ENCODE measurements around the gene RPL7A. TPM values are rescaled to one million over a fixed set of nuclear protein-coding genes. Genes with fewer than 3 reads are reported as not detected.
"Not testable (repeated sequence)": the region's sequence is repeated elsewhere in the genome, so short reads cannot be mapped to it uniquely, and the experiment has no call there.

The RPL7A gene
- polyA plus RNA-seq (2013, experiment 1 of 2) = 2,022 TPM
- polyA plus RNA-seq (2013, experiment 2 of 2) = 2,280 TPM

GRCh38 chr9:133347985-133348717, at the start of gene RPL7A, which contains the start of gene MED22:
TSS of gene RPL7A (plus strand) at chr9:133348218. CDS start at chr9:133348244, 26 bp downstream.
TSS of gene MED22 (minus strand) at chr9:133348131. CDS start at chr9:133346662, 1,469 bp downstream.
- peak within 1 kb of the TSS; percentile 100 for H3K9ac ChIP-seq (ENCODE audit: low read depth, low read length)
- H3K36me3 ChIP-seq (ENCODE audit: insufficient read depth, low read length) = peaks cover 79% of the 10 kb centered on the region
- H3K27ac ChIP-seq (ENCODE audit: low read depth, low read length) = peak within 1 kb of the TSS; percentile 97
- no peaks in the 10 kb centered on the region for H3K9me3 ChIP-seq (ENCODE audit: insufficient read depth, low read depth, low read length)
- H3K4me1 ChIP-seq (ENCODE audit: insufficient read depth, low read length) = peaks cover 7% of the 10 kb centered on the region
- peak within 1 kb of the TSS; percentile 89 for H3K4me3 ChIP-seq (ENCODE audit: low read length)
- H3K27me3 ChIP-seq (ENCODE audit: insufficient read depth, low read length) = no peaks in the 10 kb centered on the region
- WGBS = under 1% methylated on average over 64 of the region's 64 CpGs

DNA sequence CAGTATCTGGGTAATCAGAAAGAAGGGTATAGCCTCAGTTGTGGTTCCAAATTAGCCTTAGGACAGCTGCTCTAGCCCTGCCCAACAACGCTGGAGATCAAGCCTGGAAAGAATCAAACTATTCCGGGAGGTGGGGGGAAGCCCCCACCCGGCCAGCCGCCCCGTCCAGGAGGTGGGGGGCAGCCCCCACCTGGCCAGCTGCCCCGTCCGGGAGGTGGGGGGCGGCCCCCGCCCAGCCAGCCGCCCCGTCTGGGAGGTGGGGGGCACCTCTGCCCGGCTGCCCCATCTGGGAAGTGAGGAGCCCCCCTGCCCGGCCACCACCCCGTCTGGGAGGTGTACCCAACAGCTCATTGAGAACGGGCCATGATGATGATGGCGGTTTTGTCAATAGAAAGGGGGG, 48.0 kb upstream of the RPL7A start:
- not testable (repeated sequence) for H3K9ac ChIP-seq (ENCODE audit: low read depth, low read length)
- 84% methylated on average over 16 of the region's 16 CpGs for WGBS

DNA sequence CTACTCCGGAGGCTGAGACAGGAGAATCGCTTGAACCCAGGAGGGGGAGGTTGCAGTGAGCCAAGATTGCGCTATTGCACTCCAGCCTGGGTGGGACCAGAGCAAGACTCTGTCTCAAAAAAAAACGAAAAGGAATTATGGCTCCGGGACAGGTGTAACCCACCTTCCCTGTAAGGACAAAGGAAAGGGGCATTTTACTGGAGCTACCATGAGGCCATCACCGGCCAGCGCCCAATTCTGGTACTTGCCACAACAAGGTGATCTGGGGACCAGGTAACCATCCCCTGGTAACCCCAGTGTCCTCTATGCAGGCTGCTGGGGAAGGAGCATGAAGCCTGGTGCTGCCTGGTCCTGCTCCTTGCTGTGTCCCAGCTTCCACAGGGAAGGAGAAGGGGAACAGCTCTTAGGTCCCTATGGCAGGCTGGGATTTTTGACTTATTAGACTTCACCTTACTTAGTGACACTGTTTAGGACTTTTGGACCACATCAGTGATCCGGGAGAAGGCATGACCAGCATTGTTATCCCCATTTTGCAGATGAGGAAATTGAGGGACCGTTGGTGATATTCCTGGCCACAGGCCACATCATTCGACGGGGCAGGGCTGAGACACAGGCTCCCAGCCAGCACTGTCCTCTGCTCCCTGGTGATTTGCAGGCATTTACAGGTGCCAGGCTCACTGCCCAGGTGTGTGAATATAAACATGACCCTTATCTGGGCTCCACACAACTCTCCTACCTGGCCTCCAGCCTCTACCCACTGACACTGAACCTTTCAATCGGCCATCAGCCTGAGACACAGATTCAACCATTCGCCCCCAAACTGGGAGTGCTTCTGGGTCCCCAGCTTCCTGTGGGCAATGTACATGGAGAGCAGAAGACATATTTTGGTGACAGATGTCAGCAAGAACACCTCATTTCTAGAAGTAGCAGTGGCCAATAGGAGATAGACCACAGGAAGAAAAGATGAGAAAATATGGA, 46.5 kb upstream of the RPL7A start:
- H3K27me3 ChIP-seq (ENCODE audit: insufficient read depth, low read length) = no peaks in the 10 kb centered on the region
- no peaks in the 10 kb centered on the region for H3K9me3 ChIP-seq (ENCODE audit: insufficient read depth, low read depth, low read length)
- H3K4me1 ChIP-seq (ENCODE audit: insufficient read depth, low read length) = no peaks in the 10 kb centered on the region
- no peak overlapping the region for H3K27ac ChIP-seq (ENCODE audit: low read depth, low read length)
- H3K36me3 ChIP-seq (ENCODE audit: insufficient read depth, low read length) = no peaks in the 10 kb centered on the region
- no peak overlapping the region for H3K9ac ChIP-seq (ENCODE audit: low read depth, low read length)
- WGBS = 93% methylated on average over 13 of the region's 13 CpGs
- no peak overlapping the region for H3K4me3 ChIP-seq (ENCODE audit: low read length)

More for the DNA sequence above, 48.0 kb upstream of the RPL7A start:
- H3K27ac ChIP-seq (ENCODE audit: low read depth, low read length); H3K36me3 ChIP-seq (ENCODE audit: insufficient read depth, low read length); H3K4me3 ChIP-seq (ENCODE audit: low read length); H3K4me1 ChIP-seq (ENCODE audit: insufficient read depth, low read length); H3K27me3 ChIP-seq (ENCODE audit: insufficient read depth, low read length); H3K9me3 ChIP-seq (ENCODE audit: insufficient read depth, low read depth, low read length): not testable (repeated sequence)

GRCh38 chr9:133303266-133304157, 44.5 kb upstream of the RPL7A start:
- WGBS = 85% methylated on average over 26 of the region's 26 CpGs
- H3K9ac ChIP-seq (ENCODE audit: low read depth, low read length) = no peak overlapping the region
- H3K36me3 ChIP-seq (ENCODE audit: insufficient read depth, low read length) = no peaks in the 10 kb centered on the region
- no peak overlapping the region for H3K4me3 ChIP-seq (ENCODE audit: low read length)
- H3K27me3 ChIP-seq (ENCODE audit: insufficient read depth, low read length) = 0 out of 2 replicates have a peak, but pooled peaks cover 2% of the 10 kb centered on the region
- no peaks in the 10 kb centered on the region for H3K9me3 ChIP-seq (ENCODE audit: insufficient read depth, low read depth, low read length)
- no peak overlapping the region for H3K27ac ChIP-seq (ENCODE audit: low read depth, low read length)
- H3K4me1 ChIP-seq (ENCODE audit: insufficient read depth, low read length) = no peaks in the 10 kb centered on the region

GRCh38 chr9:133304158-133304470, 43.9 kb upstream of the RPL7A start:
- no peak overlapping the region for H3K27ac ChIP-seq (ENCODE audit: low read depth, low read length)
- H3K9ac ChIP-seq (ENCODE audit: low read depth, low read length) = no peak overlapping the region
- WGBS = 88% methylated on average over 13 of the region's 13 CpGs

DNA sequence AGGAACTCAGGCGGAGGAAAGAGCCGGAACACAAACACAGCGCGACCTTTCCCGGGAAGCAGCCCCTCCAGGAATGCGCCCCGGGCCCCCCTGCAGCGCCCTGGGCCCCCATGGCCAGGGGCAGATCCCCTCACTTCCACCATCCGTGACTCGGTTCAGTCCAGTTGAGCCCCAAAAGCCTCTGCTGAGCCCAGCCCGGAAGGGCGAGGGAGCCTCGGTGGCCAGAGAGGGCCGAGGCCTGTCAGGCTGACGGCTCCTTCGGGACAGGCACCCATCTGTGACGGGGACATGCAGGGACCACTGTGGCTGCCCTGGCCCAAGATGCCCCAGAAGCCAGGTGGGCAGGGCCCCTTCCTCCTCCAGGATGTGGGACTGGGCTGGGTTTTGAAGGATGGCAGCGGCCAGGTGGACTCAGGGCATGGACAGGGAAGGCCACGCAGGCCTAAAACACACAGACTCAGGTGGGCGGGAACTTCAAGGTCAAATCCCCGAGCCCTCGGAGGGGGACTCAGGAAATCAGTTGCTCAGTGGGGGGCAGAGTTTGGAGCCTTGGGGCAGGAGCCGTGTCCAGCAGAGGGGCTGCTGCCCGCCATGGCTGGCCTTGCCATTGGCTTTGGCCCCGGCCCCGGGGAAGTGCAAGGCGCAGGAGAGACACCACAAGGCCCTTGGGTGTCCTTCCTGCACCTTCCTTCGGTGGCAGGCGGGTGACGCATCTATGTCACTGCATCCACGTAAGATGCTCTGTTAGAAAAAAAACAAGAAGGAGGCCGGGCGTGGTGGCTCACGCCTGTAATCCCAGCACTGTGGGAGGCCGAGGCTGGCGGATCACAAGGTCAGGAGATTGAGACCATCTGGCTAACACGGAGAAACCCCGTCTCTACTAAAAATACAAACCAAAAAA, 43.3 kb upstream of the RPL7A start:
- H3K36me3 ChIP-seq (ENCODE audit: insufficient read depth, low read length) = no peaks in the 10 kb centered on the region
- no peaks in the 10 kb centered on the region for H3K4me1 ChIP-seq (ENCODE audit: insufficient read depth, low read length)
- no peak overlapping the region for H3K9ac ChIP-seq (ENCODE audit: low read depth, low read length)
- no peak overlapping the region for H3K27ac ChIP-seq (ENCODE audit: low read depth, low read length)
- WGBS = 92% methylated on average over 38 of the region's 38 CpGs
- peaks cover 4% of the 10 kb centered on the region; the same call in 1 of the 2 replicates for H3K9me3 ChIP-seq (ENCODE audit: insufficient read depth, low read depth, low read length)
- no peak overlapping the region for H3K4me3 ChIP-seq (ENCODE audit: low read length)
- H3K27me3 ChIP-seq (ENCODE audit: insufficient read depth, low read length) = 0 out of 2 replicates have a peak, but pooled peaks cover 2% of the 10 kb centered on the region

More at GRCh38 chr9:133304158-133304470, 43.9 kb upstream of the RPL7A start:
- Histone ChIP-seq H3K27me3 (ENCODE audit: insufficient read depth, low read length) (0 out of 2 replicates have a peak, but pooled peaks cover 2% of the 10 kb centered on the region), H3K36me3 (ENCODE audit: insufficient read depth, low read length) (no peaks in the 10 kb centered on the region), H3K4me3 (ENCODE audit: low read length) (no peak overlapping the region), H3K4me1 (ENCODE audit: insufficient read depth, low read length) (no peaks in the 10 kb centered on the region), H3K9me3 (ENCODE audit: insufficient read depth, low read depth, low read length) (0 out of 2 replicates have a peak, but pooled peaks cover under 1% of the 10 kb centered on the region)

GRCh38 chr9:133305731-133306130, 42.3 kb upstream of the RPL7A start:
- Histone ChIP-seq H3K9me3 (ENCODE audit: insufficient read depth, low read depth, low read length) (peaks cover 4% of the 10 kb centered on the region; the same call in 1 of the 2 replicates), H3K36me3 (ENCODE audit: insufficient read depth, low read length) (no peaks in the 10 kb centered on the region), H3K4me3 (ENCODE audit: low read length) (no peak overlapping the region), H3K27me3 (ENCODE audit: insufficient read depth, low read length) (0 out of 2 replicates have a peak, but pooled peaks cover 2% of the 10 kb centered on the region), H3K9ac (ENCODE audit: low read depth, low read length) (no peak overlapping the region), H3K27ac (ENCODE audit: low read depth, low read length) (no peak overlapping the region), H3K4me1 (ENCODE audit: insufficient read depth, low read length) (no peaks in the 10 kb centered on the region)
- WGBS = 81% methylated on average over 23 of the region's 23 CpGs

- 89% methylated on average over 31 of the region's 31 CpGs for WGBS
- no peaks in the 10 kb centered on the region for H3K4me1 ChIP-seq (ENCODE audit: insufficient read depth, low read length)
- H3K4me3 ChIP-seq (ENCODE audit: low read length) = no peak overlapping the region
- H3K27ac ChIP-seq (ENCODE audit: low read depth, low read length) = no peak overlapping the region
- H3K9me3 ChIP-seq (ENCODE audit: insufficient read depth, low read depth, low read length) = peaks cover 4% of the 10 kb centered on the region; the same call in 1 of the 2 replicates
- 0 out of 2 replicates have a peak, but pooled peaks cover 2% of the 10 kb centered on the region for H3K27me3 ChIP-seq (ENCODE audit: insufficient read depth, low read length)
- no peaks in the 10 kb centered on the region for H3K36me3 ChIP-seq (ENCODE audit: insufficient read depth, low read length)
- no peak overlapping the region for H3K9ac ChIP-seq (ENCODE audit: low read depth, low read length)
Observed at GRCh38 chr9:133306242-133307204, 41.5 kb upstream of the RPL7A start.

DNA sequence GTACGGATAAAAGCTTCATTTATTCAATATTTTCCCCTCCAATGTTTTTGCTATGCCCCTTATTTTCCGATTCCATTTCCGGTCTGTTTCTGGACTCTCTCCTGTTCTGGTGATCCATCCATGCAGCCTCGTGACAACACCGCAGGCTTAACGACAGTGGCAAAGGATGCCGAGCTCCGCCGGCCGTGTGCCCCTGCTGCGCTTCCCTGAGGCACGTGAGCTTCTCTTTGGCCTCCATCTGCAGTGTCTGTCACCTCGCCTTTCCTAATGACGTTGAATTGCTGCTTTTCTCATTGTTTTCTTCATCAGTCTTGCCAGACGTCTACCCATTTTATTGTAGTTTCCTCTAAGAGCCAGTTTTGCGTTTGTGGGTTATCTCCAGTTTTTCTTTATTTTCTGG, 40.7 kb upstream of the RPL7A start:
- H3K9me3 ChIP-seq (ENCODE audit: insufficient read depth, low read depth, low read length) = peaks cover 4% of the 10 kb centered on the region; the same call in 1 of the 2 replicates
- H3K9ac ChIP-seq (ENCODE audit: low read depth, low read length) = no peak overlapping the region
- H3K36me3 ChIP-seq (ENCODE audit: insufficient read depth, low read length) = no peaks in the 10 kb centered on the region
- no peak overlapping the region for H3K4me3 ChIP-seq (ENCODE audit: low read length)
- 0 out of 2 replicates have a peak, but pooled peaks cover 2% of the 10 kb centered on the region for H3K27me3 ChIP-seq (ENCODE audit: insufficient read depth, low read length)
- no peaks in the 10 kb centered on the region for H3K4me1 ChIP-seq (ENCODE audit: insufficient read depth, low read length)
- no peak overlapping the region for H3K27ac ChIP-seq (ENCODE audit: low read depth, low read length)
- WGBS = 89% methylated on average over 16 of the region's 16 CpGs
